CD4-positive, alpha-beta memory T cell (primary cell): ENCODE results near the gene GABBR1. TPM values are rescaled to one million over a fixed set of nuclear protein-coding genes. Genes with fewer than 3 reads are reported as not detected.

Experiments
- CTCF ChIA-PET: fragments of 350-600 bp; sonication (Branson Sonifier 250); formaldehyde crosslinking; loops from one replicate; lab custom pipeline; 2021; ENCODE audit warnings: inconsistent platforms; ENCODE audit not compliant: partially characterized antibody; lab: Charles Lee
- POLR2A ChIA-PET: fragments of 350-600 bp; sonication (Branson Sonifier 250); formaldehyde crosslinking; loops from one replicate; lab custom pipeline; 2021; ENCODE audit not compliant: partially characterized antibody; lab: Charles Lee
- DNase-seq, 5 donors: peaks; one replicate each; pipeline versions ENCODE4 v3.0.0 to v3.0.0-alpha.2; 2020 to 2022; ENCODE audit warnings: mixed read lengths in 1 of 5
- H3K27ac ChIP-seq: one replicate; pipeline ENCODE4 v1.7.0; 2013; ENCODE audit warnings: low read depth, low read length
- H3K27me3 ChIP-seq: 2 replicates; pipeline ENCODE4 v1.7.0; 2013; ENCODE audit warnings: mild to moderate bottlenecking, low read length, moderate library complexity; ENCODE audit not compliant: insufficient read depth
- H3K36me3 ChIP-seq: 2 replicates; pipeline ENCODE4 v1.7.0; 2013; ENCODE audit warnings: mild to moderate bottlenecking, low read length, moderate library complexity; ENCODE audit not compliant: insufficient read depth
- H3K4me1 ChIP-seq: 2 replicates; pipeline ENCODE4 v1.7.0; 2013; ENCODE audit warnings: mild to moderate bottlenecking, low read length, moderate library complexity; ENCODE audit not compliant: insufficient read depth
- H3K4me3 ChIP-seq, 2 donors: one replicate each; pipeline ENCODE4 v1.7.0; 2013; ENCODE audit warnings: low read length in 2 of 2, mild to moderate bottlenecking in 1 of 2
- H3K9me3 ChIP-seq, 2 donors: one replicate each; pipeline ENCODE4 v1.7.0; 2013; ENCODE audit warnings: low read length in 2 of 2, control low read depth in 1 of 2; ENCODE audit not compliant: control insufficient read depth in 1 of 2
- H3K27ac Mint-ChIP-seq, 7 donors: one replicate each; pipeline ENCODE4 v1.8.0; 2020 to 2021; ENCODE audit warnings: mixed read lengths in 7 of 7, mild to moderate bottlenecking in 6 of 7, inconsistent platforms in 3 of 7, moderate library complexity in 3 of 7
- H3K27me3 Mint-ChIP-seq, 2 donors: one replicate each; pipeline ENCODE4 v1.8.0; 2020 to 2021; ENCODE audit warnings: mixed read lengths in 2 of 2
- H3K36me3 Mint-ChIP-seq, 2 donors: one replicate each; pipeline ENCODE4 v1.8.0; 2020 to 2021; ENCODE audit warnings: mixed read lengths in 2 of 2, inconsistent platforms in 1 of 2, mild to moderate bottlenecking in 1 of 2
- H3K4me1 Mint-ChIP-seq, 4 donors: one replicate each; pipeline ENCODE4 v1.8.0; 2020 to 2021; ENCODE audit warnings: mixed read lengths in 4 of 4, mild to moderate bottlenecking in 1 of 4
- H3K4me3 Mint-ChIP-seq, 8 donors: one replicate each; pipeline ENCODE4 v1.8.0; 2020 to 2021; ENCODE audit warnings: mixed read lengths in 8 of 8, mild to moderate bottlenecking in 7 of 8, moderate library complexity in 6 of 8, inconsistent platforms in 3 of 8
- H3K9me3 Mint-ChIP-seq, 8 donors: one replicate each; pipeline ENCODE4 v1.8.0; 2020 to 2021; ENCODE audit warnings: mixed read lengths in 8 of 8, mild to moderate bottlenecking in 5 of 8, inconsistent platforms in 3 of 8, moderate library complexity in 1 of 8
- intact Hi-C: fragments of 100-400 bp; cut with micrococcal nuclease; formaldehyde crosslinking; loops from one replicate; pipeline ENCODE4 v1.15.1; 2023
- polyA plus RNA-seq, 2 donors: library from polyadenylated mRNA; unstranded; fragments of 300-500 nt; fragmentation: Illumina TruSeq; gene quantifications; one replicate each; pipeline ENCODE4 v1.2.3, GENCODE V29; 2021
- total RNA-seq, 2 experiments: library from RNA; stranded (reverse); gene quantifications; one replicate each; pipeline ENCODE4 v1.2.3, GENCODE V29; 2021

Gene GABBR1
- total and polyA plus RNA-seq, 4 experiments from 2014 or later: 1.8 to 58.9 (median 30.2) TPM

DNA sequence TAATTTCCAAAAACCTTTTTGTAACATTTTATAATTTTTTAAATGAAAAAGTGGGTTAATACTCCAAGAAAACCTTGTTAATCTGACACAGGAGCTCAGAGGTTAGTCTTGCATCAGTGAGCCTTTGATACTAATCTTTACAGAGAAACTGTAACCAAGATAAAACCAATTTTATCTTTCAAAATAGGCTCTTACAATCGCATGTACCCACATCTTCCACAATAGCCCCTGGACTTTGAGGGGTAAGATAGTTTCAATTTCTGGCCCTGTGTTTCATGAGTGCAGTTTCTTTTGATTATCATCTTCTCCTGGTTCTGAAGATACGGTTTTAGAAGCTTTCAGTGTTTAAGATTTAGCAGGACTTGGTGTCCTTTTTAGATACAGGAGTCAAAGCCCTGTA is 110.8 kb downstream of the GABBR1 start:
- ChIA-PET CTCF (no interaction called here), POLR2A (no interaction called here)
- H3K4me1 Mint-ChIP-seq: peaks cover 0 to 1% (median 0%) of the 10 kb centered on the region in 4 donors
- no peak overlapping the region for H3K4me3 ChIP-seq
- H3K27me3 Mint-ChIP-seq: peaks cover 10 to 19% of the 10 kb centered on the region in 2 donors
- no peak overlapping the region for H3K4me3 Mint-ChIP-seq
- no peaks in the 10 kb centered on the region for H3K9me3 ChIP-seq
- H3K27ac ChIP-seq: no peak overlapping the region
- peaks cover 0 to under 1% (median 0%) of the 10 kb centered on the region in 8 donors for H3K9me3 Mint-ChIP-seq
- H3K4me1 ChIP-seq: no peaks in the 10 kb centered on the region
- no peaks in the 10 kb centered on the region for H3K36me3 Mint-ChIP-seq
- peaks cover 6% of the 10 kb centered on the region for H3K27me3 ChIP-seq
- no peak for DNase-seq
- intact Hi-C loops: no loop called here
- H3K36me3 ChIP-seq: no peaks in the 10 kb centered on the region
- no peak overlapping the region for H3K27ac Mint-ChIP-seq

- POLR2A ChIA-PET: no interaction called here
- Histone ChIP-seq H3K27me3 (peaks cover 6% of the 10 kb centered on the region), H3K4me1 (peaks cover 5% of the 10 kb centered on the region), H3K9me3 (no peaks in the 10 kb centered on the region), H3K27ac (no peak overlapping the region), H3K4me3 (no peak overlapping the region), H3K36me3 (no peaks in the 10 kb centered on the region)
- CTCF ChIA-PET: no interaction called here
- H3K4me3 Mint-ChIP-seq: no peak overlapping the region
- no peak for DNase-seq
- no peak overlapping the region for H3K27ac Mint-ChIP-seq
- H3K4me1 Mint-ChIP-seq: peaks cover 3 to 9% (median 7%) of the 10 kb centered on the region in 4 donors
- intact Hi-C loops: no loop called here
- H3K27me3 Mint-ChIP-seq: peaks cover 7 to 16% of the 10 kb centered on the region in 2 donors
- no peaks in the 10 kb centered on the region for H3K9me3 Mint-ChIP-seq
- no peaks in the 10 kb centered on the region for H3K36me3 Mint-ChIP-seq
Observed at GRCh38 chr6:29521006-29521680, 111.8 kb downstream of the GABBR1 start.

- Histone ChIP-seq H3K4me1 (peaks cover 9% of the 10 kb centered on the region), H3K27ac (no peak overlapping the region), H3K4me3 (no peak overlapping the region), H3K9me3 (no peaks in the 10 kb centered on the region), H3K27me3 (peaks cover 6% of the 10 kb centered on the region), H3K36me3 (no peaks in the 10 kb centered on the region)
- DNase-seq: no peak
- no peak overlapping the region for H3K27ac Mint-ChIP-seq
- H3K9me3 Mint-ChIP-seq: no peaks in the 10 kb centered on the region
- no peaks in the 10 kb centered on the region for H3K36me3 Mint-ChIP-seq
- POLR2A ChIA-PET: no interaction called here
- peaks cover 7 to 13% (median 11%) of the 10 kb centered on the region in 4 donors for H3K4me1 Mint-ChIP-seq
- H3K27me3 Mint-ChIP-seq: peaks cover 2 to 11% of the 10 kb centered on the region in 2 donors
- H3K4me3 Mint-ChIP-seq: no peak overlapping the region
- intact Hi-C loops: no loop called here
- CTCF ChIA-PET: no interaction called here
Observed at GRCh38 chr6:29520232-29520631, 112.8 kb downstream of the GABBR1 start.

DNA sequence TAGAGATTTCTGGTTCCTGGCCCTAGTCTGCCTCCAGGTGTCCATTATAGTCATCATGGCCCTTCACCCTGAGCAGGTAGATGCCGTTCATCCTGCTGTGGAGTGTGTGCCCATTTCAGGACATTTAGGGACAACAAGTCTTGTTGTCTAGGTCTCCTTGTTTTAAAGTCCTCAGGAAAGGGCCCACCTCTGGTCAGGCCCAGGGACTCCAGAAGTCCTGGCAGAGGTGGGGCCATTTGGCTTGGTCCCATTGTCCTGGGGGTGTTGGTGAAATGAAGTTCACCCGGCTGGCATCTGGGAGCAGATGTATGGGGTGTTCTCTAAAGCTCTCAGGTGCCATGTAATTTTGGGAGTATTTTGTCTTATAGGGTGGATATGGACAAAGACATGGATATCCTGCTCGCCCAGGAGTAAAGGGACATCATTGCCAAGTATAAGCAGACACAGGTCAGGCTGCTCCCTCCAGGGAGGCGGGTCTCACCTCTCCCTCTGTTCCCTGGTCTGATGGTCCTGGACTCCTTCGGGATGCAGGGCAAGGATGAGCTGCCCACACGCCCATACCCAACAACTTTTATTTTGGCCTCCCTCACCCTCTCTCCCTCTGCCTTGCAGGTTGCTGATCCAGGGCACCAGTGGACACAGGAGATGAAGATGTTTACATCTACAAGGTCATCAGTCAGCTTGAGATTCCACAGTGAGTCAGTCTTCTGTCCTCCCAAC is 113.5 kb downstream of the GABBR1 start:
- ChIA-PET CTCF (no interaction called here), POLR2A (no interaction called here)
- Mint-ChIP-seq H3K4me1 (peaks cover 12 to 17% (median 14%) of the 10 kb centered on the region in 4 donors), H3K9me3 (no peaks in the 10 kb centered on the region), H3K27ac (no peak overlapping the region), H3K27me3 (peaks cover 0 to 11% of the 10 kb centered on the region in 2 donors), H3K36me3 (no peaks in the 10 kb centered on the region), H3K4me3 (no peak overlapping the region)
- no peaks in the 10 kb centered on the region for H3K9me3 ChIP-seq
- H3K4me3 ChIP-seq: no peak overlapping the region
- no peaks in the 10 kb centered on the region for H3K36me3 ChIP-seq
- no peak overlapping the region for H3K27ac ChIP-seq
- H3K4me1 ChIP-seq: peaks cover 9% of the 10 kb centered on the region
- intact Hi-C loops: no loop called here
- no peaks in the 10 kb centered on the region for H3K27me3 ChIP-seq
- no peak for DNase-seq

DNA sequence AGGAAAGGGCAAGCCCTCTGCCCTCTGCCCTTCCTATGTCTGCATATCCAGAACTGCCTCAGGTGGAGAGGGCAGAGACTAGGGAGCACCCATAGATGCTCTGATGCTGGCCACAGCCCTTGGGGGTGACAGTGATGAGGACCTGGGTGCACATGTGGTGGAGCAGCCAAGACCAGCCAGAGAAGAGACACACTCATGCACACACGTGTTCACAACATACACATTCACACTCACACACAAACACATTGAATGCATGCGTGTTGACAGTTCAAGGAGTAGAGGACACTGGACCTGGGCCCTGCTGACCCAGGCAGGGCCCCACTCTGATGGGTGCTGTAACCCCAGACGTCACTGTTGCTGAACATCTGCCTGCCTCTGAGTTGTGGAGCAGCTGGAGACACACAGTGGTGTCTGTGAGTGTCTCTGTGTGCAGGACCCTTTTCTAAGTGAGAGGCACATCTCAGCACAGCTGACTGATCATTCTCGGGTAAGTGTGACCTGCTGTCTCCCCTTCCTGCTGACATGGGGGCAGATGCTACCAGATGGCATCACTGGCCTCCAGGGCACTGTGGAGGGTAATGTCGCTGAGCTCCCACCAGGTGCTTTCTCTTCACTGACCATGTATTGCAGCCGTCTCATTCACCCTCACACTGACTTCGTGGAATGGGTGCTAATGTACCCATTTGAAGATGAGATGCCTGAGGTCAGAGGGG is 115.1 kb downstream of the GABBR1 start:
- no peaks in the 10 kb centered on the region for H3K9me3 Mint-ChIP-seq
- Histone ChIP-seq H3K27ac (no peak overlapping the region), H3K4me3 (no peak overlapping the region), H3K27me3 (no peaks in the 10 kb centered on the region), H3K36me3 (no peaks in the 10 kb centered on the region), H3K9me3 (no peaks in the 10 kb centered on the region), H3K4me1 (peaks cover 9% of the 10 kb centered on the region)
- intact Hi-C loops: no loop called here
- H3K27me3 Mint-ChIP-seq: peaks cover 0 to 7% of the 10 kb centered on the region in 2 donors
- DNase-seq: no peak
- no peak overlapping the region for H3K27ac Mint-ChIP-seq
- H3K36me3 Mint-ChIP-seq: no peaks in the 10 kb centered on the region
- no peak overlapping the region for H3K4me3 Mint-ChIP-seq
- CTCF ChIA-PET: no interaction called here
- peaks cover 12 to 17% (median 13%) of the 10 kb centered on the region in 4 donors for H3K4me1 Mint-ChIP-seq
- POLR2A ChIA-PET: no interaction called here

- Histone ChIP-seq H3K4me1 (peaks cover 9% of the 10 kb centered on the region), H3K27ac (no peak overlapping the region), H3K36me3 (no peaks in the 10 kb centered on the region), H3K27me3 (no peaks in the 10 kb centered on the region), H3K4me3 (no peak overlapping the region), H3K9me3 (no peaks in the 10 kb centered on the region)
- intact Hi-C loops: no loop called here
- no peaks in the 10 kb centered on the region for H3K36me3 Mint-ChIP-seq
- POLR2A ChIA-PET: no interaction called here
- no peak for DNase-seq
- no peak overlapping the region for H3K4me3 Mint-ChIP-seq
- no peaks in the 10 kb centered on the region for H3K9me3 Mint-ChIP-seq
- CTCF ChIA-PET: no interaction called here
- peaks cover 12 to 17% (median 13%) of the 10 kb centered on the region in 4 donors for H3K4me1 Mint-ChIP-seq
- no peak overlapping the region for H3K27ac Mint-ChIP-seq
- H3K27me3 Mint-ChIP-seq: peaks cover 0 to 7% of the 10 kb centered on the region in 2 donors
Observed at GRCh38 chr6:29517245-29517644, 115.7 kb downstream of the GABBR1 start.

- peak overlapping the region in 3 of 8 donors; percentile 2 to 43 (median 41) for H3K4me3 Mint-ChIP-seq
- peaks cover 12 to 17% (median 13%) of the 10 kb centered on the region in 4 donors for H3K4me1 Mint-ChIP-seq
- Histone ChIP-seq H3K27ac (no peak overlapping the region), H3K4me1 (peaks cover 9% of the 10 kb centered on the region), H3K36me3 (no peaks in the 10 kb centered on the region), H3K9me3 (no peaks in the 10 kb centered on the region), H3K4me3 (no peak overlapping the region), H3K27me3 (no peaks in the 10 kb centered on the region)
- ChIA-PET POLR2A (no interaction called here), CTCF (no interaction called here)
- DNase-seq: peak; percentile 15 to 56 (median 26)
- H3K36me3 Mint-ChIP-seq: no peaks in the 10 kb centered on the region
- H3K27me3 Mint-ChIP-seq: peaks cover 0 to 7% of the 10 kb centered on the region in 2 donors
- peak overlapping the region in 2 of 7 donors; percentile 15 to 43 for H3K27ac Mint-ChIP-seq
- H3K9me3 Mint-ChIP-seq: no peaks in the 10 kb centered on the region
- intact Hi-C loops: no loop called here
Observed at GRCh38 chr6:29516108-29516507, 116.9 kb downstream of the GABBR1 start.
